IPS-18a (cell line): Measurements from ENCODE around the gene ZC3HAV1.

Source experiments
- H3K27ac ChIP-seq: one replicate; pipeline ENCODE4 v1.5.1; 2013; ENCODE audit warnings: low read length
- H3K27me3 ChIP-seq: one replicate; pipeline ENCODE4 v1.6.1; 2013; ENCODE audit warnings: mild to moderate bottlenecking, low read length; ENCODE audit not compliant: control insufficient read depth, insufficient read depth
- H3K36me3 ChIP-seq: one replicate; pipeline ENCODE4 v1.6.1; 2013; ENCODE audit warnings: low read depth, low read length; ENCODE audit not compliant: control insufficient read depth
- H3K4me1 ChIP-seq: one replicate; pipeline ENCODE4 v1.6.1; 2013; ENCODE audit warnings: low read depth, low read length; ENCODE audit not compliant: control insufficient read depth
- H3K4me3 ChIP-seq: one replicate; pipeline ENCODE4 v1.5.1; 2013; ENCODE audit warnings: low read length
- H3K9ac ChIP-seq: one replicate; pipeline ENCODE4 v1.6.1; 2013; ENCODE audit warnings: mild to moderate bottlenecking, low read length, moderate library complexity
- H3K9me3 ChIP-seq: one replicate; pipeline ENCODE4 v1.6.1; 2013; ENCODE audit warnings: low read depth, low read length; ENCODE audit not compliant: control insufficient read depth

The ZC3HAV1 gene

GRCh38 chr7:138999414-138999813 lies 110.1 kb downstream of the ZC3HAV1 start:
- no peaks in the 10 kb centered on the region for H3K4me1 ChIP-seq

More at GRCh38 chr7:138999414-138999813, 110.1 kb downstream of the ZC3HAV1 start:
- H3K9ac ChIP-seq = no peak overlapping the region
- H3K27me3 ChIP-seq = no peaks in the 10 kb centered on the region
- no peak overlapping the region for H3K27ac ChIP-seq
- no peak overlapping the region for H3K4me3 ChIP-seq
- peaks cover 4% of the 10 kb centered on the region for H3K9me3 ChIP-seq
- no peaks in the 10 kb centered on the region for H3K36me3 ChIP-seq
